H9 (cell line): ENCODE measurements around the gene ARID5A. TPM values are rescaled to one million over a fixed set of nuclear protein-coding genes. Genes with fewer than 3 reads are reported as not detected.

Source experiments
- DNase-seq: peaks from one replicate; pipeline ENCODE4 v3.0.0-alpha.2; 2017
- H2AFZ ChIP-seq: one replicate; pipeline ENCODE4 v1.6.1; 2013; ENCODE audit warnings: mild to moderate bottlenecking, low read length, control low read depth, moderate library complexity
- H2AK5ac ChIP-seq: 2 replicates; pipeline ENCODE4 v1.6.1; 2013; ENCODE audit warnings: low read length, control low read depth, mixed read lengths; ENCODE audit not compliant: insufficient read length
- H2BK120ac ChIP-seq: one replicate; pipeline ENCODE4 v1.6.1; 2013; ENCODE audit warnings: low read depth, mild to moderate bottlenecking, low read length, control low read depth, inconsistent platforms; ENCODE audit not compliant: poor library complexity, severe bottlenecking
- H2BK12ac ChIP-seq: 2 replicates; pipeline ENCODE4 v1.6.1; 2013; ENCODE audit warnings: low read length, control low read depth, mixed read lengths, low read depth; ENCODE audit not compliant: insufficient read length
- H2BK15ac ChIP-seq: 2 replicates; pipeline ENCODE4 v1.6.1; 2013; ENCODE audit warnings: low read depth, low read length, control low read depth
- H2BK20ac ChIP-seq: one replicate; pipeline ENCODE4 v1.6.1; 2013; ENCODE audit warnings: low read depth, mild to moderate bottlenecking, low read length, control low read depth, inconsistent platforms; ENCODE audit not compliant: poor library complexity, severe bottlenecking
- H2BK5ac ChIP-seq: 2 replicates; pipeline ENCODE4 v1.6.1; 2013; ENCODE audit warnings: low read length, control low read depth, mixed read lengths; ENCODE audit not compliant: insufficient read length
- H3K14ac ChIP-seq: 2 replicates; pipeline ENCODE4 v1.6.1; 2013; ENCODE audit warnings: low read length, control low read depth; ENCODE audit not compliant: insufficient read depth
- H3K18ac ChIP-seq: 2 replicates; pipeline ENCODE4 v1.6.1; 2013; ENCODE audit warnings: low read depth, mild to moderate bottlenecking, mixed read lengths, low read length, control low read depth; ENCODE audit not compliant: insufficient read length
- H3K23ac ChIP-seq: 2 replicates; pipeline ENCODE4 v1.6.1; 2013; ENCODE audit warnings: low read length, control low read depth, mixed read lengths, low read depth; ENCODE audit not compliant: insufficient read length
- H3K23me2 ChIP-seq: 2 replicates; pipeline ENCODE4 v1.6.1; 2013; ENCODE audit warnings: low read depth, mild to moderate bottlenecking, mixed read lengths, low read length, control low read depth; ENCODE audit not compliant: insufficient read length, poor library complexity, severe bottlenecking
- H3K27ac ChIP-seq: 2 replicates; pipeline ENCODE4 v1.5.1; 2013; ENCODE audit warnings: low read length, control low read depth, mixed read lengths, low read depth; ENCODE audit not compliant: insufficient read length
- H3K27me3 ChIP-seq: 2 replicates; pipeline ENCODE4 v1.6.1; 2013; ENCODE audit warnings: low read length, control low read depth, inconsistent platforms; ENCODE audit not compliant: insufficient read depth
- H3K4ac ChIP-seq: 2 replicates; pipeline ENCODE4 v1.6.1; 2013; ENCODE audit warnings: low read depth, mild to moderate bottlenecking, control low read depth, inconsistent platforms, low read length, moderate library complexity
- H3K4me1 ChIP-seq: 2 replicates; pipeline ENCODE4 v1.6.1; 2013; ENCODE audit warnings: low read length, control low read depth, inconsistent platforms; ENCODE audit not compliant: insufficient read depth
- H3K4me2 ChIP-seq: 2 replicates; pipeline ENCODE4 v1.6.1; 2013; ENCODE audit warnings: low read length, control low read depth, mixed read lengths; ENCODE audit not compliant: insufficient read length, insufficient read depth
- H3K56ac ChIP-seq: 2 replicates; pipeline ENCODE4 v1.6.1; 2013; ENCODE audit warnings: low read depth, mild to moderate bottlenecking, mixed read lengths, low read length, control low read depth; ENCODE audit not compliant: insufficient read length
- H3K79me1 ChIP-seq: 2 replicates; pipeline ENCODE4 v1.6.1; 2013; ENCODE audit warnings: low read depth, mild to moderate bottlenecking, moderate library complexity, low read length, control low read depth, inconsistent platforms; ENCODE audit not compliant: insufficient read depth, poor library complexity, severe bottlenecking
- H3K79me2 ChIP-seq: 2 replicates; pipeline ENCODE4 v1.6.1; 2013; ENCODE audit warnings: low read length, control low read depth, inconsistent platforms; ENCODE audit not compliant: insufficient read depth
- H3K9ac ChIP-seq: 2 replicates; pipeline ENCODE4 v1.6.1; 2013; ENCODE audit warnings: low read length, control low read depth, mixed read lengths; ENCODE audit not compliant: insufficient read length; ENCODE audit errors: extremely low read depth
- H3K9me3 ChIP-seq: one replicate; pipeline ENCODE4 v1.6.1; 2013; ENCODE audit warnings: low read depth, low read length, inconsistent platforms; ENCODE audit not compliant: control insufficient read depth
- H3T11ph ChIP-seq: one replicate; pipeline ENCODE4 v1.6.1; 2013; ENCODE audit warnings: mild to moderate bottlenecking, low read length, control low read depth, inconsistent platforms
- H4K20me1 ChIP-seq: one replicate; pipeline ENCODE4 v1.6.1; 2013; ENCODE audit not compliant: control insufficient read depth, insufficient read length, insufficient read depth
- H4K5ac ChIP-seq: 2 replicates; pipeline ENCODE4 v1.6.1; 2013; ENCODE audit warnings: low read depth, mild to moderate bottlenecking, mixed read lengths, low read length, control low read depth; ENCODE audit not compliant: insufficient read length
- H4K8ac ChIP-seq: replicated peaks from 2 replicates; pipeline ENCODE4 v1.6.1; 2013; ENCODE audit warnings: low read length, control low read depth, mixed read lengths, low read depth; ENCODE audit not compliant: insufficient read length
- H4K91ac ChIP-seq: 2 replicates; pipeline ENCODE4 v1.6.1; 2013; ENCODE audit warnings: low read depth, mild to moderate bottlenecking, moderate library complexity, mixed read lengths, low read length, control low read depth; ENCODE audit not compliant: insufficient read length
- H3K27ac Mint-ChIP-seq, 3 experiments: 2 replicates in 2 of 3; 3 replicates in 1 of 3; pipeline ENCODE4 v1.8.0; 2020 to 2021; ENCODE audit warnings: mixed read lengths in 3 of 3, mild to moderate bottlenecking in 1 of 3, moderate library complexity in 1 of 3
- H3K27me3 Mint-ChIP-seq: 2 replicates; pipeline ENCODE4 v1.8.0; 2021; ENCODE audit warnings: low read depth, mild to moderate bottlenecking, moderate library complexity, mixed read lengths
- H3K36me3 Mint-ChIP-seq, 3 experiments: 2 replicates in 2 of 3; 3 replicates in 1 of 3; pipeline ENCODE4 v1.8.0; 2020 to 2021; ENCODE audit warnings: low read depth in 3 of 3, mixed read lengths in 3 of 3; ENCODE audit not compliant: insufficient read depth in 1 of 3
- H3K4me1 Mint-ChIP-seq, 2 experiments: 2 replicates each; pipeline ENCODE4 v1.8.0; 2020; ENCODE audit warnings: mixed read lengths in 2 of 2
- H3K4me3 Mint-ChIP-seq, 2 experiments: 2 replicates in 1 of 2; 3 replicates in 1 of 2; pipeline ENCODE4 v1.8.0; 2020 to 2021; ENCODE audit warnings: mild to moderate bottlenecking in 2 of 2, mixed read lengths in 2 of 2, moderate library complexity in 1 of 2
- H3K9me3 Mint-ChIP-seq, 2 experiments: 2 replicates in 1 of 2; 3 replicates in 1 of 2; pipeline ENCODE4 v1.8.0; 2020; ENCODE audit warnings: mild to moderate bottlenecking in 2 of 2, mixed read lengths in 2 of 2, moderate library complexity in 1 of 2
- CTCF ChIP-seq: fragments of 200-600 bp; sonication (generic); conservative IDR thresholded peaks from 3 replicates; pipeline ENCODE4 v1.8.0; 2021; ENCODE audit warnings: antibody characterized with exemption, mild to moderate bottlenecking
- WGBS: extraction: QIAGEN DNeasy Blood & Tissue Kit; methylation state at CpG from one replicate; pipeline ENCODE4 v1.1.7; 2013; ENCODE audit warnings: missing lambda C conversion rate, low lambda C conversion rate, mixed read lengths; ENCODE audit not compliant: insufficient read length; ENCODE audit errors: extremely low coverage; 5-methylcytosine and 5-hydroxymethylcytosine counted together
- total RNA-seq: library from RNA; stranded (reverse); gene quantifications from 2 replicates; pipeline ENCODE4 v1.2.1, GENCODE V29; 2021

The ARID5A gene
- total RNA-seq, 1 experiment from 2014 or later = 4.5 TPM

- H3K9me3 ChIP-seq = no peaks in the 10 kb centered on the region
- no peak overlapping the region for H3T11ph ChIP-seq
- no peak overlapping the region for H4K5ac ChIP-seq
- no peak overlapping the region for H3K4me3 Mint-ChIP-seq
- H2AFZ ChIP-seq = no peak overlapping the region
- H2BK15ac ChIP-seq = no peak overlapping the region
- no peaks in the 10 kb centered on the region for H3K79me1 ChIP-seq
- WGBS = no CpG with 5 or more reads among the region's 4 CpGs
- no peak overlapping the region for H3K27ac ChIP-seq
- no peak overlapping the region for H2BK120ac ChIP-seq
- no peak overlapping the region for H4K91ac ChIP-seq
- H4K20me1 ChIP-seq = no peaks in the 10 kb centered on the region
- no peak overlapping the region for H2AK5ac ChIP-seq
- H3K9me3 Mint-ChIP-seq = peaks cover 4 to 5% of the 10 kb centered on the region in 2 experiments; a peak in 3 of 5 replicates
- H3K27me3 Mint-ChIP-seq = peaks cover 6% of the 10 kb centered on the region
- no peak overlapping the region for H3K4me2 ChIP-seq
- H3K14ac ChIP-seq = no peak overlapping the region
- H3K9ac ChIP-seq = no peak overlapping the region
- H3K23ac ChIP-seq = no peak overlapping the region
- no peak overlapping the region for H3K4ac ChIP-seq
- H3K79me2 ChIP-seq = no peaks in the 10 kb centered on the region
- peaks cover 11 to 18% of the 10 kb centered on the region in 2 experiments for H3K4me1 Mint-ChIP-seq
- H4K8ac ChIP-seq = no peak overlapping the region
- TF ChIP-seq CTCF = no peak
- no peak overlapping the region for H3K18ac ChIP-seq
- no peak overlapping the region for H3K56ac ChIP-seq
- H3K23me2 ChIP-seq = no peaks in the 10 kb centered on the region
- H3K27ac Mint-ChIP-seq = no peak overlapping the region
- no peak for DNase-seq
- no peaks in the 10 kb centered on the region for H3K4me1 ChIP-seq
- H2BK5ac ChIP-seq = no peak overlapping the region
- H3K27me3 ChIP-seq = no peaks in the 10 kb centered on the region
- no peak overlapping the region for H2BK12ac ChIP-seq
- H2BK20ac ChIP-seq = no peak overlapping the region
- H3K36me3 Mint-ChIP-seq = peaks cover 4 to 6% (median 5%) of the 10 kb centered on the region in 3 experiments
Observed at GRCh38 chr2:96549466-96549785, 12.9 kb downstream of the ARID5A start.
